DOHH2 (cell line): ENCODE data around the gene MYBL2.

Experiments
- EZH2phosphoT487 ChIP-seq: fragments of 200-600 bp; sonication (generic); IDR thresholded peaks from 2 replicates; pipeline ENCODE4 v1.6.1; 2017; ENCODE audit warnings: borderline replicate concordance, mild to moderate bottlenecking, antibody characterized with exemption, low read length, moderate library complexity, mixed read lengths
- TF ChIP-seq, protein P1 (sequence below): fragments of 200-600 bp; sonication (generic); IDR thresholded peaks from one replicate; pipeline ENCODE4 v1.5.1; 2014; ENCODE audit warnings: antibody characterized with exemption, mild to moderate bottlenecking, low read depth, low read length; ENCODE audit not compliant: poor library complexity, severe bottlenecking

DNA sequence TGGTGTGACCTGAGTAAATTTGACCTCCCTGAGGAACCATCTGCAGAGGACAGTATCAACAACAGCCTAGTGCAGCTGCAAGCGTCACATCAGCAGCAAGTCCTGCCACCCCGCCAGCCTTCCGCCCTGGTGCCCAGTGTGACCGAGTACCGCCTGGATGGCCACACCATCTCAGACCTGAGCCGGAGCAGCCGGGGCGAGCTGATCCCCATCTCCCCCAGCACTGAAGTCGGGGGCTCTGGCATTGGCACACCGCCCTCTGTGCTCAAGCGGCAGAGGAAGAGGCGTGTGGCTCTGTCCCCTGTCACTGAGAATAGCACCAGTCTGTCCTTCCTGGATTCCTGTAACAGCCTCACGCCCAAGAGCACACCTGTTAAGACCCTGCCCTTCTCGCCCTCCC lies 35.6 kb downstream of the MYBL2 start:
- TF ChIP-seq, protein P1, sequence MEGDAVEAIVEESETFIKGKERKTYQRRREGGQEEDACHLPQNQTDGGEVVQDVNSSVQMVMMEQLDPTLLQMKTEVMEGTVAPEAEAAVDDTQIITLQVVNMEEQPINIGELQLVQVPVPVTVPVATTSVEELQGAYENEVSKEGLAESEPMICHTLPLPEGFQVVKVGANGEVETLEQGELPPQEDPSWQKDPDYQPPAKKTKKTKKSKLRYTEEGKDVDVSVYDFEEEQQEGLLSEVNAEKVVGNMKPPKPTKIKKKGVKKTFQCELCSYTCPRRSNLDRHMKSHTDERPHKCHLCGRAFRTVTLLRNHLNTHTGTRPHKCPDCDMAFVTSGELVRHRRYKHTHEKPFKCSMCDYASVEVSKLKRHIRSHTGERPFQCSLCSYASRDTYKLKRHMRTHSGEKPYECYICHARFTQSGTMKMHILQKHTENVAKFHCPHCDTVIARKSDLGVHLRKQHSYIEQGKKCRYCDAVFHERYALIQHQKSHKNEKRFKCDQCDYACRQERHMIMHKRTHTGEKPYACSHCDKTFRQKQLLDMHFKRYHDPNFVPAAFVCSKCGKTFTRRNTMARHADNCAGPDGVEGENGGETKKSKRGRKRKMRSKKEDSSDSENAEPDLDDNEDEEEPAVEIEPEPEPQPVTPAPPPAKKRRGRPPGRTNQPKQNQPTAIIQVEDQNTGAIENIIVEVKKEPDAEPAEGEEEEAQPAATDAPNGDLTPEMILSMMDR = no peak
- no peak for TF ChIP-seq EZH2phosphoT487
